ENCODE measurements around the gene CHID1.

Gene CHID1

DNA sequence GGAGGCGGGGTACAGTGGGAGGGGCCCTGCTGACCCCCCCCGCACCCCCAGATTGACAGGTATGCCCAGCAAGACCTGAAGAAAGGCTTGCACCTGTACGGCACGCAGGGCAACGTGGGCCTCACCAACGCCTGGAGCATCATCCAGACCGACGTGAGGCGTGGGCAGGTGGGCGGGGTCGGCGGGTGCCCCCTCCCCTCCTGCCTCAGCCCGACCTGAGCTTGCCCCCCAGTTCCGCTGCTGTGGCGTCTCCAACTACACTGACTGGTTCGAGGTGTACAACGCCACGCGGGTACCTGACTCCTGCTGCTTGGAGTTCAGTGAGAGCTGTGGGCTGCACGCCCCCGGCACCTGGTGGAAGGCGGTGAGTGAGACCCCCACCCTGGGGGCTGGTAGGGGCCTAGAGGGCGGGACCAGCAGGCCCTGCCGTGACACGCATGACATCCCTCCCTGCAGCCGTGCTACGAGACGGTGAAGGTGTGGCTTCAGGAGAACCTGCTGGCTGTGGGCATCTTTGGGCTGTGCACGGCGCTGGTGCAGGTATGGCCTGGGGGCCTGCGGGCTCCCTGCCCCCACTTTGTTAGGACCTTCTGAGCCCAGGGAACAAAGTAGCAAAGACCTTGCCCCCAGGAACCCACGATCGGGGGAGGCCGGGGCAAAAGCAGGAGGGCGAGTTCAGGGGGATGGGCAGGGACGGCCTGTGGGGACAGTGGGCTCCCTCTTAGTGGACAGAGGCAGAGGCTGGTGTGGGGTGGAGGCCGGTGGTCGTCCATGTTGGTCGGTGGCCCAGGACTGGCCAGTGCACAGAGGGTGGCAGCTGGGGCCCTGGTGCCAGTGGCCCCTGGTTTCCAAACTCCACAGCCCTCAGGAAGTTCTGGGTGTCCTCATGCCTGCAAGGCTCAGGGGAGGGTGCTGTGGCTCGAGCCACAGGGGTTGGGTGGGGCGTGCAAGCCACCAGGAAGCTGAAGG, 44.9 kb downstream of the CHID1 start:
- no peak for DNase-seq (ENCODE audit: low read depth, low spot score)

- no peak for DNase-seq (ENCODE audit: low read depth, low spot score)
These were observed 45.7 kb downstream of the CHID1 start for GRCh38 chr11:864898-865297.

- no peak for DNase-seq (ENCODE audit: low read depth, low spot score)
These were observed 46.4 kb downstream of the CHID1 start for GRCh38 chr11:863910-864827.

DNA sequence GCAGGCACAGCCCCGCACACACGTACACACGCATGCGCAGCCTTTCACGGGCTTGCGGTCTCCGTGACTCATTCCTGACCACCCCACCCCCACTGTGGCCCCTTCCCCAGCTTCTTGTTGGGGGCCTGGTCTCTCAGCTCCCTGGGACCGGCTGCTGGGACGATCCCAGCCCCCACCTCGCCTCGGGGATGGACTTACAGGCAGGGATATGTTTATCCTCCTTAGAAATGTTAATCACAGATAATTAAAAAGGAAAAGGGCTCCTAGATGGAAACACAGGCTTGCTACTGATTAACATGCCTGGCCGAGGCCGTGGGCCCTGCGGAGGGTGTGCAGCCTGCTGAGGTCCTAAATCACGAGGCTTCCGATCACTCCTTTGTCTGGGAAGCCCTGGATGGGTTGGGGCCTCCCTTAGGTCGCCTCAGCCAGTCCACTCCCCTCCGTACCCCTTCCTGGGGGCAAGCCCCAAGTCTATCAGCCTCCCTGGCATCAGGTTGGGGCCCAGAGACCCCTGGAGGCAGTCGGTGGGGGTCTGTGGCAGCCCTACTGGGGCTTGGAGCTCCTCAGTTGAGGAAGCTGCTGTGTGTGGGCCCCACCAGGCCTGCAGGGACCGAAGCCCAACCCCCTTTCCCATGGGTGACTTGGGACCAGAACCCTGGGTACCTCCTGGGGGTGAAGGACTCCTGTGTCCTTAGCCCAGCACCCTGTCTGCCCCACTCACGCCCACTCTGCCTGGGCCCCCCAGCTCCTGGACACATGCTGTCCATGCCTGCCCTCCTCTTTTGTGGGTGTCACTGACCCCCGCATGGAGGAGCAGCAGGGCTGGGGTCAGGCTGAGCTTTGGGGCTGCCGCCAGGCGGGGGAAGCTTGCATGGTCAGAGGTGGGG, 47.3 kb downstream of the CHID1 start:
- no peak for DNase-seq (ENCODE audit: low read depth, low spot score)

- no peak for DNase-seq (ENCODE audit: low read depth, low spot score)
These were observed 48.0 kb downstream of the CHID1 start for GRCh38 chr11:862696-863022.

GRCh38 chr11:862081-862661, 48.4 kb downstream of the CHID1 start:
- DNase-seq (ENCODE audit: low read depth, low spot score): no peak

DNA sequence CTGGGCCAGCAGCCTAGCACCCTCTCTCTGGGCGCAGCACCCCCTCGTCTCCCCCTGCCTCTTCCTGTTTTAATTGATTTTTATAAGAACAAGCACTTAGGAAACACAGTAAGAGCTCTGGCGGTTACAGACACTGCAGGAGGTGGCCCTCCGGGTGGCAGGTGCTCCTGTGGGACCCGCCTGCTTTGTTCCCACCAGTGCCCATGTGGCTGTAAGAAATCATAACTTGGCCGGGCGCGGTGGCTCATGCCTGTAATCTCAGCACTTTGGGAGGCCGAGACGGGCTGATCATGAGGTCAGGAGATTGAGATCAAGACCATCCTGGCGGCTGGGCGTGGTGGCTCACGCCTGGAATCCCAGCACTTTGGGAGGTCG, 49.5 kb downstream of the CHID1 start:
- no peak for DNase-seq (ENCODE audit: low read depth, low spot score)

DNA sequence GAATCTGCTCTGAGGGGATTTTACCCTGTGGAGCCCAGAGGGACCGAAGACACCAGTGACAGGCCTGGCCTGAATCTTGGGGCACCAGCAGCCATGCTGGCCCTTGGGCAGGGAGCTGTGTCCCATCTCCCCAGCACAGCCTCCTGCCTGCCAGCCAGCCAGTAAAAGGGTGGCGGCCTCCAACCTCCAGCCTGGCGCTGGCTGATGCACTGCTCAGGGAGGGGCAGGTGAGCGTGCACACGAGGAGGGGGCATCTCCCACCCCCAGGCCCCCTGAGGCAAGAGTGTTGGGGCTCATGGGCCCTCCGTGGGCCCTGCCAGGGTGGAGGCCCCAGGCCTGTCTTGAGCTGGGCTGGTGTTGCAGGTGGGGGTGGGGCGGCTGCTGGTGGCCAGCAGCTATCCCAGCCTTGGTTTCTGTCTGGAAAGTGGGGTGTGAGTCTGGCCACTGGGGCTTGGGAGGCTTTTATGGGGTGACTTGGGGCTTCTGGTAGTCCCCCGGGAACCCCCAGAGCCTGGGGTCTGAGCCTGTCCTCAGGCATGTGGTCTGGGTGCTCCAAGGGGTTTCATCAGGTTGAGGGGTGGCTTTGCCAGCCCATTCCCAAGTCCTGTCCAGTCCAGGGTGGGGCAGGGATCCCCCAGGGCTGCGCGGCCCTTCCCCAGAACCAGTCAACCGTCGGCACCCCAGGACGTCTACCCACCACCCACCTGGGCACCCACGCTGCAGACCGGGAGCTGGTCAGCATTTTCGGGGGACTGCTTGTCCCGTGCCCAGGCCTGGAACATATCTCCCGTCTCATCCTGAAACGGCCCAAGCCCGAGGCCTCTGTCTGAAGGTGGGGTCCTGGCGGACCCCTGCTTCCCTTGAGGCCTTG, 50.1 kb downstream of the CHID1 start:
- DNase-seq (ENCODE audit: low read depth, low spot score): no peak

GRCh38 chr11:859394-860131, 51.0 kb downstream of the CHID1 start:
- DNase-seq (ENCODE audit: low read depth, low spot score): peak; percentile 58

DNA sequence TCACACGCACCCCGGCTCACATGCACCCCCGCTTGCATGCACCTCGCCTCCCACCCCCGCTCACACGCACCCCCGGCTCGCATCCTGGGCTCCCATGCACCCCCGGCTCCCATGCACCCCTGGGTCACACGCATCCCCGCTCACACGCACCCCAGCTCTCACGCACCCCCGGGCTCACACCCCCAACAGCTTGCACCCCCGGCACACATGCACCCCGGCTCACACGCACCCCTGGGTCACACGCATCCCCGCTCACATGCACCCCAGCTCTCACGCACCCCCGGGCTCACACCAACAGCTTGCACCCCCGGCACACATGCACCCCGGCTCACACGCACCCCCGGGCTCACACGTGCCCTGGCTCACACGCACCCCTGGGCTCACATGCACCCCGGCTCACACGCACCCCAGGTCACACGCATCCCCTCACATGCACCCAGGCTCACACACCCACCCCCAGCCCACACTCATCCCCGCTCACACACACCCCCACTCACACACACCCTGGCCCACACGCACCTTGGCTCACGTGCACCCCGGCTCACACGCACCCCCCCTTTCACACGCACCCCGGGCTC, 51.8 kb downstream of the CHID1 start:
- no peak for DNase-seq (ENCODE audit: low read depth, low spot score)

- no peak for DNase-seq (ENCODE audit: low read depth, low spot score)
These were observed 52.4 kb downstream of the CHID1 start for GRCh38 chr11:858053-858761.

DNA sequence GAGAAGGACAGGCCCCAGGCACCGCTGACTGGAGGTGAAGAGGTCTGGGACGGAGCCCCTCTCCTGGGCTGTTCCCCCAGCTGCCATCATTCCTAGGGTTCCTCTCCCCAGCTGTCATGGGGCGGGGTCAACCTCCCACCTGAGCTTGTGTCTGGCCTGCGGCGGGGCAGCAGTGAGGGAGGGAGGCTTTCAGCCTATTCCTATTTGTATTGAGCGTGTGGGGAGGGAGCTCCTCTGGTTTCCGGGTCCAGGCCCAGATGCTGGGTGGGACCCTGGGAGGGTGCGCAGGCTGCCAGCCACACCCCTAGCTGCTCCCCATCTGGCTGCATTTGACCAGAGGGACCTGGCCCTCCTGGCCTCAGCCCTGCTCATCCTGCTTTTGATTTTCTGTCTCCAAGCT, 54.2 kb downstream of the CHID1 start:
- no peak for DNase-seq (ENCODE audit: low read depth, low spot score)

DNA sequence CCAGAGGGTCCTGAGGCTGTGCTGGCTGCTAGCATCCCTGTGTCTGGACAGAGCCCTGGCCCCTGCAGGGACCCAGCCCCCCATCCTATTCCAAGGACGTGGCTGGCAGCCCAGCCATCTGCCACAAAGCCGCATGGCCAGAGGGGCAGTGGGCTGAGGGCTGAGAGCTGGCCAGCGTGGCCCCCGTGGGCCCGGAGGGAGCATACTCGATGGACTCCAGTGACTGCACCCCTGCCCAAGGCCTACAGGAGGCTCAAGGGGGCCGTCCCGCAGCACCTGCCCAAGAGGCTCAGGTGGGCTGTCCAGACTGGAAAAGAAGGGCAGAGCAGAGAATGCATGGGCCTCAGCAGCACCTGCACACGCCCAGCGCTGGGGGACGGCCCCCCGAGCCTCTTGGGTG, 54.8 kb downstream of the CHID1 start:
- no peak for DNase-seq (ENCODE audit: low read depth, low spot score)

- no peak for DNase-seq (ENCODE audit: low read depth, low spot score)
These were observed 55.3 kb downstream of the CHID1 start for GRCh38 chr11:855330-855674.

DNA sequence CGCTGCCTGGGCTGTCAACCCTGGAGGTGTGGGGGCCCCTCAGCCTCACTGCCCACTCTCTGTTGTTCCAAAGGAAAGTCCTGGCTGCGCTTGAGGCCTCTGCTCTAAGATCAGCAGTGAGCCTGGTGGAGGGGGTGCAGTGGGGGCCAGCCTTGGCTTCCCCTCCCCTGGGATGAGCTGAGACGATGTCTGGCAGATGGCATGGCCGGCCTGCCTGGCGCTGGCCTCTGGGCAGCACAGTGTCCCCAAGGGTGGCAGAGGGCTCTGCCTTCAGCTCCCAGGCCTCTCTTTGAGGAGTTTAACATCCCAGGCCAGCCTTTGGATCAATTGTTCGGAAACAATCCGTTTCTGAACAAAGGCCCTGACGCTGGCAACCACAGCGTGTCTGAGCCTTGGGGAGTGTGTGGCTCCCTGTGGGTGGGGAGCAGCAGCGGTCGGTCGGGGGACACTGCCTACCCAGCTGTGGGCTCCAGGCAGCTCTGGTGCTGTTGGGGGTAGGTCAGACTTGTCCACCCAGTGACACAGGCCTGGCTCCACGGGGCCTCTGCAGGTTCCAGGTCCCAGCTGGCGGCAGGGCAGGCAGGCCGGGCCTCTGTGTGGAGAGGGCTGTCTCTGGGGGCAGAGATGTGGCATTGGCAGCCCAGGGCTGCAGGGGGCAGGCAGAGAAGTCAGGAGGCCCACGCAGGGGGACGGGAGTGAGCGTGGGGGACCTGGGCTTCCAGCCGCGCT, 55.8 kb downstream of the CHID1 start:
- no peak for DNase-seq (ENCODE audit: low read depth, low spot score)

DNA sequence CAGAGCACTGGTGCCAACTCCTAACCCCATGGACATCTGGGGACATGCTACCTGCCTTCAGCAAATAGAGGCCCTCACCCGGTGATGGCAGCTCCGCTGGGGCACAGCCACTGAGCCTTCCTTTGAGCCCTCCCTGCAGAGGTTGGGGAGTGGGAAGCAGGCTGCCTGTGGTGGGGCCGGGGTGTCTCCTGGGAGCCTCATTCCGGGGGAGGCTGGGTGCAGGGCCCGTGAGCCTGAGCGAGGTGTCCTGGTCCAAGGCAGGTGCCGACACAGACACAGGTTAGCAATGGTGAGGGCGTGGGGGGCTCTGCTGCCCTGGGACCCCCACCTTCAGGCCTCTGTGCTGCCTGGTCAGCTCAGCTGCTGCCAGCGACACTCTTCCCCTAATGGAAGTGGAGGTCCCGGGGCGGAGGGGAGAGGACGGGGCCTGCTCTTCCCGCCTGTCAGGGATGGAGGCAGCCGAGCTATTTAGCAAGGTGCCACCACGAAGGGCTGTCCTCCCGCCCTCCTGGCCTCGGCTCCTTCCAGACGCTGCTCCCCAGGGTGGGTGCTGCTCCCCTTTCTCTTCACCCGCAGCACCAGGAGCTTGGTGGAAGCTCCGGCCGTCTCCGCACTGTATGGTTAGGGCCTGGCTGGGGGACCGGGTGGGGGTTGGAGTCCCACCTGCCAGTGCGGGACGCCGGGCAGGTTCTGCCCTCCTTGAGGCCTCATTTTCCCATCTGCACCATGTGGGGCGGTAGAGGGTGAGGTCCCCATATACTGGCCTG, 56.7 kb downstream of the CHID1 start:
- no peak for DNase-seq (ENCODE audit: low read depth, low spot score)

DNA sequence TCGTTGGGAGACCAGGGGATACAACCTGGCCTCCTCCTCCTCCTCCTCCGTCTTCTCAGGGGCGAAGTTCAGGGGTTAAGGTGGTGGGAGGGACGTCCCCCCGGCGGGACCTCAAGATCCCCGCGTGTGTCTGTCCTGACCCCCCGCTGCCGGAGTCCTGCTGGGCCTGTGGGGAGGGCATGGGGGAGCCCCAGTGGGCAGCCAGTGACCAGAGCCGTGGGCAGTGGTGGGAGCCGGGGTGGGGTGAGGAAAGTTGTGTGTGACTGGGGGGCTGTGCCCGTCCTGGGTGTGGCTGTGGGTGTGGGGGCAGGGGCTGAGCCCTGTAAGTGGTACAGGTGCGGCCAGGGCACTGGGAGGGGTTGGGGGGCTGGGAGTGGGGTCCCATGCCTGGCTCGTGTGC, 57.8 kb downstream of the CHID1 start:
- no peak for DNase-seq (ENCODE audit: low read depth, low spot score)
